Measurements from ENCODE around the gene C1orf167.

C1orf167 gene

GRCh38 chr1:11751087-11751486 lies 10.9 kb upstream of the C1orf167 start:
- H3K4me1 ChIP-seq (ENCODE audit: control insufficient read depth, insufficient read depth, low read length) = peaks cover 16% of the 10 kb centered on the region
- no peaks in the 10 kb centered on the region for H3K27me3 ChIP-seq (ENCODE audit: control insufficient read depth, insufficient read depth, low read length)
- no peak overlapping the region for H3K9ac ChIP-seq (ENCODE audit: low read length)
- no peak overlapping the region for H3K4me3 ChIP-seq (ENCODE audit: low read depth, low read length)
- H3K9me3 ChIP-seq (ENCODE audit: control insufficient read depth, insufficient read depth, low read depth, low read length) = no peaks in the 10 kb centered on the region
- H3K27ac ChIP-seq (ENCODE audit: low read depth, low read length) = no peak overlapping the region
- peaks cover 39% of the 10 kb centered on the region for H3K36me3 ChIP-seq (ENCODE audit: control insufficient read depth, insufficient read depth, low read length)

GRCh38 chr1:11752359-11753088 lies 9.5 kb upstream of the C1orf167 start:
- H3K9ac ChIP-seq (ENCODE audit: low read length) = no peak overlapping the region
- no peak overlapping the region for H3K27ac ChIP-seq (ENCODE audit: low read depth, low read length)
- H3K27me3 ChIP-seq (ENCODE audit: control insufficient read depth, insufficient read depth, low read length) = no peaks in the 10 kb centered on the region
- H3K36me3 ChIP-seq (ENCODE audit: control insufficient read depth, insufficient read depth, low read length) = peaks cover 29% of the 10 kb centered on the region
- no peaks in the 10 kb centered on the region; the same call in 1 of the 2 replicates for H3K9me3 ChIP-seq (ENCODE audit: control insufficient read depth, insufficient read depth, low read depth, low read length)
- H3K4me3 ChIP-seq (ENCODE audit: low read depth, low read length) = no peak overlapping the region
- peaks cover 16% of the 10 kb centered on the region for H3K4me1 ChIP-seq (ENCODE audit: control insufficient read depth, insufficient read depth, low read length)

- Histone ChIP-seq H3K4me1 (ENCODE audit: control insufficient read depth, insufficient read depth, low read length) (peaks cover 16% of the 10 kb centered on the region), H3K4me3 (ENCODE audit: low read depth, low read length) (no peak overlapping the region), H3K9me3 (ENCODE audit: control insufficient read depth, insufficient read depth, low read depth, low read length) (no peaks in the 10 kb centered on the region; the same call in 1 of the 2 replicates), H3K36me3 (ENCODE audit: control insufficient read depth, insufficient read depth, low read length) (peaks cover 21% of the 10 kb centered on the region), H3K27me3 (ENCODE audit: control insufficient read depth, insufficient read depth, low read length) (no peaks in the 10 kb centered on the region), H3K9ac (ENCODE audit: low read length) (no peak overlapping the region), H3K27ac (ENCODE audit: low read depth, low read length) (no peak overlapping the region)
Observed at GRCh38 chr1:11753555-11754208, 8.3 kb upstream of the C1orf167 start.

GRCh38 chr1:11757047-11757446 lies 4.9 kb upstream of the C1orf167 start:
- Histone ChIP-seq H3K4me3 (ENCODE audit: low read depth, low read length) (no peak overlapping the region), H3K9me3 (ENCODE audit: control insufficient read depth, insufficient read depth, low read depth, low read length) (no peaks in the 10 kb centered on the region; the same call in 1 of the 2 replicates), H3K4me1 (ENCODE audit: control insufficient read depth, insufficient read depth, low read length) (peaks cover 18% of the 10 kb centered on the region), H3K9ac (ENCODE audit: low read length) (no peak overlapping the region), H3K27ac (ENCODE audit: low read depth, low read length) (no peak overlapping the region), H3K36me3 (ENCODE audit: control insufficient read depth, insufficient read depth, low read length) (no peaks in the 10 kb centered on the region), H3K27me3 (ENCODE audit: control insufficient read depth, insufficient read depth, low read length) (peaks cover 24% of the 10 kb centered on the region)

- peaks cover 39% of the 10 kb centered on the region for H3K27me3 ChIP-seq (ENCODE audit: control insufficient read depth, insufficient read depth, low read length)
- H3K36me3 ChIP-seq (ENCODE audit: control insufficient read depth, insufficient read depth, low read length) = no peaks in the 10 kb centered on the region
- no peaks in the 10 kb centered on the region; the same call in 1 of the 2 replicates for H3K9me3 ChIP-seq (ENCODE audit: control insufficient read depth, insufficient read depth, low read depth, low read length)
- H3K27ac ChIP-seq (ENCODE audit: low read depth, low read length) = no peak overlapping the region
- no peak overlapping the region for H3K9ac ChIP-seq (ENCODE audit: low read length)
- H3K4me1 ChIP-seq (ENCODE audit: control insufficient read depth, insufficient read depth, low read length) = peaks cover 14% of the 10 kb centered on the region
- H3K4me3 ChIP-seq (ENCODE audit: low read depth, low read length) = no peak overlapping the region
Observed at GRCh38 chr1:11759791-11760190, 2.2 kb upstream of the C1orf167 start.

GRCh38 chr1:11761285-11761684 lies 708 bp upstream of the C1orf167 start:
- Histone ChIP-seq H3K27ac (ENCODE audit: low read depth, low read length) (no peak overlapping the region), H3K9me3 (ENCODE audit: control insufficient read depth, insufficient read depth, low read depth, low read length) (no peaks in the 10 kb centered on the region; the same call in 1 of the 2 replicates), H3K36me3 (ENCODE audit: control insufficient read depth, insufficient read depth, low read length) (no peaks in the 10 kb centered on the region), H3K4me1 (ENCODE audit: control insufficient read depth, insufficient read depth, low read length) (peaks cover 14% of the 10 kb centered on the region), H3K27me3 (ENCODE audit: control insufficient read depth, insufficient read depth, low read length) (peaks cover 39% of the 10 kb centered on the region), H3K9ac (ENCODE audit: low read length) (no peak overlapping the region), H3K4me3 (ENCODE audit: low read depth, low read length) (no peak overlapping the region)

- H3K27ac ChIP-seq (ENCODE audit: low read depth, low read length) = no peak overlapping the region
- H3K27me3 ChIP-seq (ENCODE audit: control insufficient read depth, insufficient read depth, low read length) = peaks cover 39% of the 10 kb centered on the region
- no peaks in the 10 kb centered on the region for H3K36me3 ChIP-seq (ENCODE audit: control insufficient read depth, insufficient read depth, low read length)
- peaks cover 22% of the 10 kb centered on the region for H3K4me1 ChIP-seq (ENCODE audit: control insufficient read depth, insufficient read depth, low read length)
- no peak overlapping the region for H3K4me3 ChIP-seq (ENCODE audit: low read depth, low read length)
- H3K9me3 ChIP-seq (ENCODE audit: control insufficient read depth, insufficient read depth, low read depth, low read length) = no peaks in the 10 kb centered on the region
- H3K9ac ChIP-seq (ENCODE audit: low read length) = no peak overlapping the region
Observed at GRCh38 chr1:11764115-11764514, 2.1 kb downstream of the C1orf167 start.

- H3K27me3 ChIP-seq (ENCODE audit: control insufficient read depth, insufficient read depth, low read length) = peaks cover 39% of the 10 kb centered on the region
- no peaks in the 10 kb centered on the region for H3K36me3 ChIP-seq (ENCODE audit: control insufficient read depth, insufficient read depth, low read length)
- no peaks in the 10 kb centered on the region for H3K9me3 ChIP-seq (ENCODE audit: control insufficient read depth, insufficient read depth, low read depth, low read length)
- H3K4me1 ChIP-seq (ENCODE audit: control insufficient read depth, insufficient read depth, low read length) = peaks cover 22% of the 10 kb centered on the region
- no peak overlapping the region for H3K27ac ChIP-seq (ENCODE audit: low read depth, low read length)
- H3K4me3 ChIP-seq (ENCODE audit: low read depth, low read length) = no peak overlapping the region
- no peak overlapping the region for H3K9ac ChIP-seq (ENCODE audit: low read length)
Observed at GRCh38 chr1:11764519-11764918, 2.5 kb downstream of the C1orf167 start.

- Histone ChIP-seq H3K9ac (ENCODE audit: low read length) (no peak overlapping the region), H3K4me3 (ENCODE audit: low read depth, low read length) (no peak overlapping the region), H3K9me3 (ENCODE audit: control insufficient read depth, insufficient read depth, low read depth, low read length) (no peaks in the 10 kb centered on the region), H3K27me3 (ENCODE audit: control insufficient read depth, insufficient read depth, low read length) (peaks cover 28% of the 10 kb centered on the region), H3K4me1 (ENCODE audit: control insufficient read depth, insufficient read depth, low read length) (peaks cover 22% of the 10 kb centered on the region), H3K27ac (ENCODE audit: low read depth, low read length) (no peak overlapping the region), H3K36me3 (ENCODE audit: control insufficient read depth, insufficient read depth, low read length) (no peaks in the 10 kb centered on the region)
Observed at GRCh38 chr1:11765661-11766428, 3.9 kb downstream of the C1orf167 start.

GRCh38 chr1:11766429-11766776 lies 4.4 kb downstream of the C1orf167 start:
- Histone ChIP-seq H3K4me3 (ENCODE audit: low read depth, low read length) (no peak overlapping the region), H3K36me3 (ENCODE audit: control insufficient read depth, insufficient read depth, low read length) (no peaks in the 10 kb centered on the region), H3K9ac (ENCODE audit: low read length) (no peak overlapping the region), H3K9me3 (ENCODE audit: control insufficient read depth, insufficient read depth, low read depth, low read length) (no peaks in the 10 kb centered on the region), H3K27me3 (ENCODE audit: control insufficient read depth, insufficient read depth, low read length) (peaks cover 22% of the 10 kb centered on the region), H3K27ac (ENCODE audit: low read depth, low read length) (no peak overlapping the region), H3K4me1 (ENCODE audit: control insufficient read depth, insufficient read depth, low read length) (peaks cover 22% of the 10 kb centered on the region)

Data from HUES6 (cell line).